Astrocyte of the cerebellum (primary cell): ENCODE measurements around the gene MYO1E.
A peak's percentile ranks its signal among the peaks of the same experiment; 100 is the strongest.

Experiments used
- DNase-seq: peaks from one replicate; pipeline ENCODE4 v3.0.0-alpha.2; 2011; ENCODE audit warnings: low read depth
- H3K4me3 ChIP-seq: 2 replicates; pipeline ENCODE4 v1.5.1; 2011; ENCODE audit warnings: mild to moderate bottlenecking, low read depth, low read length, moderate library complexity
- in situ Hi-C: cut with HindIII; loops from 2 replicates; pipeline ENCODE4 v1.10.0; 2017; ENCODE audit warnings: low sequenced_read_pairs
- TF ChIP-seq, protein P1 (sequence below): IDR thresholded peaks from 2 replicates; pipeline ENCODE4 v1.5.1; 2012; ENCODE audit warnings: low read length, low read depth, moderate library complexity, mild to moderate bottlenecking; ENCODE audit errors: missing control alignments

The MYO1E gene

DNA sequence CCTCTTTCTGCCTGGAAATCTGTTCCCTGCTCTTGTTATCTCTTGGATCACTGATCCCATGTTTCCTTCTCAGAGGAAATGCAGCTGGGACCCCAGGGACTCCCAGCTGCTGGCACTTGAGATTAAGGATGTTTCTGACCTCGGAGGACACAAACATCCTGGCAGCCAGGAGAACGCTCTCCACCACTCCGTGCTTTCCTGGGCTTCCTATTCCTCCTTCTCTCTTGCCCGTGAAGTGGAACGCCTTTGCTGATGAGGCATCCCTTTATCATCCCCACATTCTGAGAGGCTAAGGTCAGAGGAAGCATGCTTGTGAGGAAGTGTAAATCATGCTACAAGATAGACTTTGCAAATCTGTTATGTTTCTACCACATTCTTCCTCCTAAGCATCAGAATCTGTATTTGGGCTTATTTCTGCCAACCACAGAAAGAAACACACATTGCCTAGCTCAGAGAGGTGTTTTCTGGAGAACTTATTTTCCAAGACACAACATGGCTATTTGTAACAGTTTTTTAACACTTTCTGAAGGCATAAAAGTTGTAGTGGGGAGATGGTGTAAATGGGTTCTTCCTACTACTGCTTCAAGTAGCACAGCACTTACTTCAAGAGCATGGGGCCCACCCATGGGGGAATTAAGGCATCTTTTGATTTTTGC is 191.6 kb downstream of the MYO1E start:
- no peak for DNase-seq
- TF ChIP-seq, protein P1, sequence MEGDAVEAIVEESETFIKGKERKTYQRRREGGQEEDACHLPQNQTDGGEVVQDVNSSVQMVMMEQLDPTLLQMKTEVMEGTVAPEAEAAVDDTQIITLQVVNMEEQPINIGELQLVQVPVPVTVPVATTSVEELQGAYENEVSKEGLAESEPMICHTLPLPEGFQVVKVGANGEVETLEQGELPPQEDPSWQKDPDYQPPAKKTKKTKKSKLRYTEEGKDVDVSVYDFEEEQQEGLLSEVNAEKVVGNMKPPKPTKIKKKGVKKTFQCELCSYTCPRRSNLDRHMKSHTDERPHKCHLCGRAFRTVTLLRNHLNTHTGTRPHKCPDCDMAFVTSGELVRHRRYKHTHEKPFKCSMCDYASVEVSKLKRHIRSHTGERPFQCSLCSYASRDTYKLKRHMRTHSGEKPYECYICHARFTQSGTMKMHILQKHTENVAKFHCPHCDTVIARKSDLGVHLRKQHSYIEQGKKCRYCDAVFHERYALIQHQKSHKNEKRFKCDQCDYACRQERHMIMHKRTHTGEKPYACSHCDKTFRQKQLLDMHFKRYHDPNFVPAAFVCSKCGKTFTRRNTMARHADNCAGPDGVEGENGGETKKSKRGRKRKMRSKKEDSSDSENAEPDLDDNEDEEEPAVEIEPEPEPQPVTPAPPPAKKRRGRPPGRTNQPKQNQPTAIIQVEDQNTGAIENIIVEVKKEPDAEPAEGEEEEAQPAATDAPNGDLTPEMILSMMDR, result no peak
- in situ Hi-C loops, result no loop called here
- H3K4me3 ChIP-seq, result no peak overlapping the region

DNA sequence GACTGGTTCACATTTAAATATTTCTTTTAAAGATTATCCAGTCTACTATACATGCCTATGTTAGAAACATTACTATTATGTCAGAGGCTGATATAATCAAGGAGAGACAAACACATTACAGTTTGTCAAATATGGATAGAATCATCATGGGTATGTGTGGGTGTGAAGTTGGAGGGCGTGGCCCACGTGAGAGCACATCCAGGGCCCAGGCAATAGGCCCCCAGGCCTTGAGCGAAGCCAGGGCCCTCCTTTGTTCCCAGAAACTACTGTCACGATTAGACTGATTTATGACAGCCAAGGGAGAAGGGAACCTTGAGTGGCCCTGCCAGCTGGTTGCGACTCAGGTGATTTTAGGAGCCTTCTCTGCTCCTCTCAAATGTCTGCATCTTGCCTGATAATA is 193.0 kb downstream of the MYO1E start:
- TF ChIP-seq, protein P1, result no peak
- no peak for DNase-seq
- H3K4me3 ChIP-seq, result no peak overlapping the region
- in situ Hi-C loops, result no loop called here

DNA sequence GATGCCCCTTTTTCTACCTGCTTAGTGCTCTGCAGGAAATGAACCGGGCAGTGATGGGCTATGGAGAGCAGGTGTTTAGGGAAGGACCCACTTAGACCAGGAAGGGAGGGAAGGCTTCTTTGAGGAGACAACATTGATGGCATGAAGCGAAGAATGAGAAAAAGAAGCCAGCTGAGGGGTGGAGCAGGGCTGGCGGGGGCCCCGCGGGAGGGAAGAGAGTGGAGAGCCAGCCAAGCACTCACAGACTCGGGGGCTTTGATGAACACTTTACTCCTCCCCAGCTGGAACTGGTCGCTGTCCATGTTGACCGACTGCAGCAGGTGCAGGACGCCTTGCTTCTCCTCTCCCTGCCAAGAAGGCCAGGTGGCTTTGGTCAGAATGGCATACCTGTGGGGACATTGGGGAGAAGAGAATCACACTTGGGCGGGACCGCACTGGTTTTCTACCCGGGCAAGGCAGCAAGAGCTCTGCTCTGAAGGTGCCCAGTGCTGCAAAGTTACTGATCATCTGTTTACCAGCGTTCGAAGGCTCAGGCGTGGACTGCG is 194.4 kb downstream of the MYO1E start:
- H3K4me3 ChIP-seq, result no peak overlapping the region
- in situ Hi-C loops, result no loop called here
- TF ChIP-seq, protein P1, result no peak
- no peak for DNase-seq

DNA sequence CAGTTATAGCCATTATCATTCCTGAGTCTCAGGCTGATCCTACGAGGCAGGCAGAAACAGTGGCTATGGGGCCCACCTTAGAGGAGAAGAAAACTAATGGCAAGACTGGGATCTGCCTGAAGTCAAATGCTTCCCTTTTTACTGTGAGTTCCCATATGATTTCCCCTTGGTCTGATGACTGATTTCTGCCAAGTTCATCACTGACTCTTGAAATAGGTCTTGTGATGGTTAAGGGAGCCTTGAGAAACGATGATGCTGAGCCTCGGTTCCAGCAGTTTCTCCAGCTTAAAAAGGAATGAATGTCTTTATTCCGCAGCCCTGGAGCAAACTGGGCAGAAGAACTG is 195.4 kb downstream of the MYO1E start:
- in situ Hi-C loops, result no loop called here
- TF ChIP-seq, protein P1, result no peak
- no peak overlapping the region for H3K4me3 ChIP-seq
- DNase-seq, result no peak

DNA sequence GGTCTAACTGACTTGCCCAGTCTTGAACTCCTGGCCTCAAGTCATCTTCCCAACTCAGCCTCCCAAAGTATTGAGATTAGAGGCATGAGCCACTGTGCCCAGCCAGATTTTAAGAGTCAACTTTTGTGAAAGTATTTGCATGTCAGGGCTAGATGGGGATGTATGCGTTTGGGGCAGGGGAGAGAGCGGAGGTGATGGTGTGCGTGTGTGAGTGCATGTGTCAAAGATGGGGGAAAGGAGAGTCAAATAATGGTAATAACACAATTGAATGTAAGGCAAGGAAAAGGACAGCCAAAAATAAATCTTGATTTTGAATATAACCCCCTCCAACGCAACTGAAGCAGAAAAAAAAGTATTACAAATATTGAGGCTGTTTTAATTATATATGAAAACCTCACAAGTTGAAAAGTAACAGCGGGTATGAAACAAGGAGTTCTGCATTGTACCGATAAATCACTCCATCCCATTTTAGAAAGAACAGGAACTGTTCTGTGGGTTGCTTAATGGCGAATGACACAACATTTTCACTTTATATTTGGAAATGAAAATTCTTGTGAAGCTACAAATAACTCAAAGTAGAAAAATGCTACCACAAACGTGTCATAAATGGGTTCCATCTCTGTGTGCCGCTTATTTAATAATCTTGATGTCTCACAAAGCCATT is 195.9 kb downstream of the MYO1E start:
- no peak for DNase-seq
- no peak overlapping the region for H3K4me3 ChIP-seq
- TF ChIP-seq, protein P1, result no peak
- in situ Hi-C loops, result no loop called here

DNA sequence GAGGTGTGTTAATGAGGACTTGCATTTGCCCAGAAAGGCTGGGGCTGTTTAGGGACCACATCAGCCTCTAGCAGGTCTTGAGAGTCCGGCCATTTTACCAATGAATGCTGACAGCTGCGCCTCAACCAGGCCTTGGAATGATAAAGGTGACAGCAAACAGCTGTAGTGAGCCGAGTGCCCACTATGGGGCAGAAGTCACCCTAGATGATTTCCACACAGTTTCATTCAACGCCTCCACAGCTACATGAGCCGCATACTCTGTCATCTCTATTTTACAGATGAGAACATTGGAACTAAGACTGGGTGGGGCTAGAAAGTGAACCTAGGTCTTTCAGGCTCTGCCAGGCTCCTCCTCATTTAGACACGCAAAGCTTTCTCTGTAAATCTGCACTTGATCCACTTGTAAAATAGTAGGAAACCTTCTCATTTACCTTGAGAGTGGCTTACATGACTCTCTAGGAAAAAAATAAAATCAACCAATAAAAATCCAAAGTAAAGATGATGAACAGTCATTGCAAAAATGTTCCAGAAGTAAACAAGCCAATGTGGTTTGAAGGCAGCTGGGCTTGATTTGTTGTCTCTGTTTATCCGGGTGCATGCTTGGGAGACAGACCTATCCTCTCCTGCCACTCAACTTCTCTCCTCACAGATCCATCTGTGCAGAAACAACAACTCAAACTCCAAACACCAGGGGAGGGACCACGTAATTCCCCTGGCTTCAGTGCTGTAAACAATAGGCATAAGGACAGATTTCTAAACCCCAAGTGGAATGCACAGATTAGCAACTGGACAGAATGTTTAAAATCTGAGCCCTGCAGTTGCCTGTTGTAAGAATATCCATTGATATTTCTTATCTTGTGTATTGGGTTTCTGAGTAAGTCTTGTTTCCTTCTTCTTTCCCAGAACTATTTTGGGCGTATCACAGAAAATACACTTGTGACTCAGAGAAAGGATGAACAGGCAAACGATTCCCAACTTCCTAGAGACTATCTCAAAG is 197.5 kb downstream of the MYO1E start:
- in situ Hi-C loops, result no loop called here
- TF ChIP-seq, protein P1, result peak; percentile 68
- DNase-seq, result peak; percentile 22
- H3K4me3 ChIP-seq, result no peak overlapping the region
